Caco-2 (cell line): ENCODE results near the gene PSTPIP2. TPM values are rescaled to one million over a fixed set of nuclear protein-coding genes. Genes with fewer than 3 reads are reported as not detected.

ENCODE experiments used
- BruUV-seq: library from RNA; stranded (reverse); fragments of 400-500 nt; replicated peaks from 2 replicates; lab custom pipeline; 2021; lab: Mats Ljungman, UMichigan
- CTCF ChIA-PET: fragments of 300-600 bp; sonication (Branson Sonifier 250); formaldehyde crosslinking; loops from one replicate; lab custom pipeline; 2022; ENCODE audit warnings: antibody characterized with exemption; lab: Charles Lee
- POLR2A ChIA-PET: fragments of 300-600 bp; sonication (Branson Sonifier 250); formaldehyde crosslinking; loops from one replicate; lab custom pipeline; 2022; ENCODE audit warnings: antibody characterized with exemption; lab: Charles Lee
- DNase-seq, 2 experiments: peaks; one replicate each; pipeline versions ENCODE4 v3.0.0 to v3.0.0-alpha.2; 2020 to 2022
- H3K27me3 ChIP-seq: replicated peaks from 2 replicates; pipeline ENCODE4 v1.6.0; 2011; ENCODE audit warnings: low read length; ENCODE audit not compliant: control insufficient read depth, insufficient read depth
- H3K36me3 ChIP-seq: 2 replicates; pipeline ENCODE4 v1.5.1; 2011; ENCODE audit warnings: low read length; ENCODE audit not compliant: control insufficient read depth, insufficient read depth
- H3K4me1 ChIP-seq: fragments of 250-450 bp; sonication (Bioruptor Pico); 2 replicates; pipeline ENCODE4 v1.5.1; 2020; ENCODE audit warnings: mild to moderate bottlenecking
- H3K4me3 ChIP-seq: 2 replicates; pipeline ENCODE4 v1.5.1; 2011; ENCODE audit warnings: low read depth, mild to moderate bottlenecking, control low read depth, low read length
- H3K9me3 ChIP-seq: fragments of 250-450 bp; sonication (Bioruptor Pico); 2 replicates; pipeline ENCODE4 v1.5.1; 2020; ENCODE audit warnings: mild to moderate bottlenecking, moderate library complexity
- H3K27ac Mint-ChIP-seq: one replicate; pipeline ENCODE4 v1.8.0; 2022; ENCODE audit warnings: mixed read lengths; ENCODE audit not compliant: unreplicated experiment
- H3K27me3 Mint-ChIP-seq: one replicate; pipeline ENCODE4 v1.8.0; 2022; ENCODE audit warnings: mixed read lengths; ENCODE audit not compliant: insufficient read depth, unreplicated experiment
- H3K36me3 Mint-ChIP-seq: one replicate; pipeline ENCODE4 v1.8.0; 2022; ENCODE audit warnings: mild to moderate bottlenecking, mixed read lengths; ENCODE audit not compliant: insufficient read depth, unreplicated experiment
- H3K4me1 Mint-ChIP-seq: one replicate; pipeline ENCODE4 v1.8.0; 2022; ENCODE audit warnings: low read depth, mixed read lengths; ENCODE audit not compliant: unreplicated experiment
- H3K4me3 Mint-ChIP-seq: one replicate; pipeline ENCODE4 v1.8.0; 2022; ENCODE audit warnings: mild to moderate bottlenecking, moderate library complexity, mixed read lengths; ENCODE audit not compliant: unreplicated experiment
- H3K9me3 Mint-ChIP-seq: one replicate; pipeline ENCODE4 v1.8.0; 2022; ENCODE audit warnings: mixed read lengths; ENCODE audit not compliant: unreplicated experiment
- intact Hi-C: fragments of 100-400 bp; cut with micrococcal nuclease; formaldehyde crosslinking; loops from one replicate; pipeline ENCODE4 v1.10.0; 2022; ENCODE audit not compliant: unreplicated experiment
- total RNA-seq: library from RNA; stranded (reverse); gene quantifications from 2 replicates; pipeline ENCODE4 v1.2.3, GENCODE V29; 2022
- TF ChIP-seq, protein P1 (sequence below), 2 experiments: fragments of 200-600 bp in 1 of 2; IDR thresholded peaks; 1 replicate in 1 of 2; 2 replicates in 1 of 2; pipeline versions ENCODE4 v1.5.1 to v1.8.0; 2011 to 2022; ENCODE audit warnings: antibody characterized with exemption in 1 of 2, control low read depth in 1 of 2, inconsistent platforms in 1 of 2, low read depth in 1 of 2, low read length in 1 of 2, mild to moderate bottlenecking in 1 of 2, moderate library complexity in 1 of 2; ENCODE audit not compliant: insufficient read depth in 1 of 2, severe bottlenecking in 1 of 2, unreplicated experiment in 1 of 2

The PSTPIP2 gene
- total RNA-seq, 1 experiment from 2014 or later = 13.3 TPM

DNA sequence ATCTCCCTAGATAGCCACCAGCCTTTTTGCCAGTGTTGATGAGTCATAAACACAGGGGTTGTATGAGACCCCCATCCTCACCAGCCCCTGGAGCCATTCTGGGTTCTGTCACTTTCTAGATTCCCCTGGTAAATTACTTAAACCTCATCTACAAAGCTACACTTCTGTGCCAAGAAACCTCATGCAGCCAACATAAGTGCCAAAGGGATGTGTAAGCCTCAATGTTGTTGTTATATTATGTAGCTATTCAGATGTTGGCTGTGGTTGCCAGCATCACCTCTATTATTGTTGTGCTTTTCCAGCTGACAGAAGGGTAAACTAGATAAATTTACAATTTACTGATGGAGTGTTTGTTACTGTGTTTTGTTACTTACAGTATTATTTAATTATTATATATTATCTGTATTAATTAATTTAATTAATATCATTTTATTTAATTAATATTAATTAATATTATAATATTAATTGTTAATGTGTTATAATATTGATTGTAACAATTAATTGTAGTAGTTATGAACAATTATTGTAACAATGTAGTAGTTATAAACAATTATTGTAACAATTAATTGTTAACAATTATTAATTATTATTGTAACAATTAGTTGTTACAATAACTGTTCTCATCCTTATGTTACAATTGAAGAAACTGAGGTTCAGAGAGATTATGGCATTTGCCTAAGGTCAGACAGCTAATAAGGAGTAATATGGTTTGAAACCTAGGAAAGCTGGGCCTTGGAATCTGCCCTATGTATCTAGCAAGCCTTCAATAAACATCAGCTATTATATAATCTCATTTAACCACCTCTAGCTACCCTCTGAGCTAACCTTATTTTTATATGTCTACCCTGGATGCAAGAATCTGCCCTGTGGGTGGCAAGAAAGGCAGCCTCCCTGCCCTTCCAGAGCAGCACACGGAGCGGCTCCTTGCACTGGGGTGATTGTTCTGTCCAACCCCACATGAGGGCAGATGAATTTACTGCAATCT is 36.1 kb downstream of the PSTPIP2 start:
- H3K4me3 ChIP-seq = no peak overlapping the region

GRCh38 chr18:46034230-46034629 is 37.8 kb downstream of the PSTPIP2 start:
- no peaks in the 10 kb centered on the region for H3K9me3 Mint-ChIP-seq
- no peak overlapping the region for H3K27ac Mint-ChIP-seq
- intact Hi-C loops = no loop called here
- H3K4me3 ChIP-seq = no peak overlapping the region
- BruUV-seq = no TSS peak
- H3K36me3 Mint-ChIP-seq = peaks cover 1% of the 10 kb centered on the region
- TF ChIP-seq, protein P1, sequence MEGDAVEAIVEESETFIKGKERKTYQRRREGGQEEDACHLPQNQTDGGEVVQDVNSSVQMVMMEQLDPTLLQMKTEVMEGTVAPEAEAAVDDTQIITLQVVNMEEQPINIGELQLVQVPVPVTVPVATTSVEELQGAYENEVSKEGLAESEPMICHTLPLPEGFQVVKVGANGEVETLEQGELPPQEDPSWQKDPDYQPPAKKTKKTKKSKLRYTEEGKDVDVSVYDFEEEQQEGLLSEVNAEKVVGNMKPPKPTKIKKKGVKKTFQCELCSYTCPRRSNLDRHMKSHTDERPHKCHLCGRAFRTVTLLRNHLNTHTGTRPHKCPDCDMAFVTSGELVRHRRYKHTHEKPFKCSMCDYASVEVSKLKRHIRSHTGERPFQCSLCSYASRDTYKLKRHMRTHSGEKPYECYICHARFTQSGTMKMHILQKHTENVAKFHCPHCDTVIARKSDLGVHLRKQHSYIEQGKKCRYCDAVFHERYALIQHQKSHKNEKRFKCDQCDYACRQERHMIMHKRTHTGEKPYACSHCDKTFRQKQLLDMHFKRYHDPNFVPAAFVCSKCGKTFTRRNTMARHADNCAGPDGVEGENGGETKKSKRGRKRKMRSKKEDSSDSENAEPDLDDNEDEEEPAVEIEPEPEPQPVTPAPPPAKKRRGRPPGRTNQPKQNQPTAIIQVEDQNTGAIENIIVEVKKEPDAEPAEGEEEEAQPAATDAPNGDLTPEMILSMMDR (IDR thresholded peaks at IDR 0.05; ENCODE audit: insufficient read depth in 1 of 2, low read depth in 1 of 2, low read length in 1 of 2, severe bottlenecking in 1 of 2, unreplicated experiment in 1 of 2) = no peak
- H3K9me3 ChIP-seq = no peaks in the 10 kb centered on the region
- no peaks in the 10 kb centered on the region for H3K4me1 Mint-ChIP-seq
- no peaks in the 10 kb centered on the region for H3K36me3 ChIP-seq
- H3K27me3 ChIP-seq = no peaks in the 10 kb centered on the region
- H3K4me1 ChIP-seq = no peaks in the 10 kb centered on the region
- ChIA-PET CTCF (no interaction called here), POLR2A (no interaction called here)
- H3K4me3 Mint-ChIP-seq = no peak overlapping the region
- DNase-seq = no peak
- no peaks in the 10 kb centered on the region for H3K27me3 Mint-ChIP-seq

More for the DNA sequence above, 36.1 kb downstream of the PSTPIP2 start:
- no peak overlapping the region for H3K27ac Mint-ChIP-seq
- H3K27me3 Mint-ChIP-seq = no peaks in the 10 kb centered on the region
- no peak overlapping the region for H3K4me3 Mint-ChIP-seq
- POLR2A ChIA-PET = no interaction called here
- no TSS peak for BruUV-seq
- CTCF ChIA-PET = no interaction called here
- no peak for DNase-seq
- intact Hi-C loops = no loop called here
- TF ChIP-seq, protein P1 (IDR thresholded peaks at IDR 0.05; ENCODE audit: insufficient read depth in 1 of 2, low read depth in 1 of 2, low read length in 1 of 2, severe bottlenecking in 1 of 2, unreplicated experiment in 1 of 2) = no peak
- Histone ChIP-seq H3K9me3 (no peaks in the 10 kb centered on the region), H3K27me3 (no peaks in the 10 kb centered on the region), H3K4me1 (no peaks in the 10 kb centered on the region), H3K36me3 (no peaks in the 10 kb centered on the region)
- no peaks in the 10 kb centered on the region for H3K9me3 Mint-ChIP-seq
- peaks cover 6% of the 10 kb centered on the region for H3K4me1 Mint-ChIP-seq
- H3K36me3 Mint-ChIP-seq = peaks cover 7% of the 10 kb centered on the region

DNA sequence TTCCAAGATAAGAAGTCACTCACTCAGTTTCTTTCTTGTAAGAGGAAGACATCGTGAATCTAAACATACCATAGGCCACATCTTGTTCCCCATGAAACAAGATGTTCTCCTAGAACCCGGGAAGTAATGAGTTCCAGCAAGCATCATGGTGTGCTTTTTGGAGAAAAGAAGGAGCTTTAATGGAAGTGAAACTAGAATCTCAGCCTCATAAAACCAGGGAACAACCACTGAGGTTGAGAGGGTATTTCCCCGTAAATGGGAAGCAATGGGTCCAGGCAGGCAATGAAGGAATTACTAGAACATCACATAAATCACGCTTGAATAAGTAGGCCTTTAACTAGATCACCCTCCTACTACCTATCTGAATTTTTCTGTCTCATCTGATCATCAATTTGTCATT is 40.3 kb downstream of the PSTPIP2 start:
- H3K27me3 ChIP-seq = no peaks in the 10 kb centered on the region
- intact Hi-C loops = no loop called here
- no peaks in the 10 kb centered on the region for H3K9me3 ChIP-seq
- Mint-ChIP-seq H3K9me3 (no peaks in the 10 kb centered on the region), H3K27ac (no peak overlapping the region), H3K27me3 (no peaks in the 10 kb centered on the region), H3K4me3 (no peak overlapping the region), H3K4me1 (no peaks in the 10 kb centered on the region), H3K36me3 (peaks cover 10% of the 10 kb centered on the region)
- ChIA-PET POLR2A (no interaction called here), CTCF (no interaction called here)
- no peaks in the 10 kb centered on the region for H3K36me3 ChIP-seq
- no peak for DNase-seq
- no TSS peak for BruUV-seq
- TF ChIP-seq, protein P1 (IDR thresholded peaks at IDR 0.05; ENCODE audit: insufficient read depth in 1 of 2, low read depth in 1 of 2, low read length in 1 of 2, severe bottlenecking in 1 of 2, unreplicated experiment in 1 of 2) = no peak
- H3K4me3 ChIP-seq = no peak overlapping the region
- H3K4me1 ChIP-seq = no peaks in the 10 kb centered on the region
